CD4-positive, alpha-beta T cell treated with Interleukin-15 for 1 hour (primary cell): ENCODE measurements around the gene UROD.
"Not testable (repeated sequence)": the region's sequence is repeated elsewhere in the genome, so short reads cannot be mapped to it uniquely, and the experiment has no call there.

Source experiments
- DNase-seq: peaks from one replicate; pipeline ENCODE4 v3.0.0-alpha.2; 2020

Gene UROD

GRCh38 chr1:45043094-45043493 is 31.0 kb downstream of the UROD start:
- no peak for DNase-seq

- DNase-seq: no peak
Measured at GRCh38 chr1:45044916-45045315, 32.9 kb downstream of the UROD start.

GRCh38 chr1:45047032-45047431 is 35.0 kb downstream of the UROD start:
- DNase-seq: no peak

GRCh38 chr1:45051005-45051772 is 39.1 kb downstream of the UROD start:
- DNase-seq: no peak

- DNase-seq: no peak
Measured at GRCh38 chr1:45057542-45057941, 45.5 kb downstream of the UROD start.

GRCh38 chr1:45059829-45060228 is 47.8 kb downstream of the UROD start:
- DNase-seq: no peak

- DNase-seq: not testable (repeated sequence)
Measured at GRCh38 chr1:45062463-45062862, 50.4 kb downstream of the UROD start.

- no peak for DNase-seq
Measured at GRCh38 chr1:45065083-45065482, 53.0 kb downstream of the UROD start.
